NCI-H1417 treated with DMSO at 0.1 percent for 48 hours (cell line): Measurements from ENCODE around the gene FAM209A.
"Not testable (repeated sequence)": the region's sequence is repeated elsewhere in the genome, so short reads cannot be mapped to it uniquely, and the experiment has no call there.

ENCODE experiments used
- DNase-seq: peaks from one replicate; lab custom pipeline; 2025; lab: John Stamatoyannopoulos, UW

The FAM209A gene, protein sequence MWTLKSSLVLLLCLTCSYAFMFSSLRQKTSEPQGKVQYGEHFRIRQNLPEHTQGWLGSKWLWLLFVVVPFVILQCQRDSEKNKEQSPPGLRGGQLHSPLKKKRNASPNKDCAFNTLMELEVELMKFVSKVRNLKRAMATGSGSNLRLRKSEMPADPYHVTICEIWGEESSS

DNA sequence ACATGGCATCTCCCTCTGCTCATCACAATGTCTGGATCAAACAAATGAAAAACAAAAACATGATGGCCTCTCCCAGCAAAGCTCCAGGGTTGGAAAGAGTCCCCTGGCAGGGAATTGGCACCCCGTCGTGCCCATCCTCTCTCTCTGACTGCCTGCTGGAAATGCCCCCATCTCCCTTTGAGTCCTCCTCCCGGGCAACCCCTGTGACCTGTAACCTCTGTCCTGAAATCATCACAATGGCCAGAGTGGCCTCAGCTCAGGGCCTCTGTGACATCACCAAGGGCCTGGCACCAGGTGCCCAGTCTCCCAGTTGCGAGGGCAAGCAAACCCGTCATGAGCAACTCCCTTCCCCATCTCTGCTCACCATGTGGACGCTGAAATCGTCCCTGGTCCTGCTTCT is at the start of gene FAM209A:
Gene FAM209A, plus strand, starts transcription at position 301 of the 400 bp plus-strand sequence. Its CDS starts 65 bp downstream, at position 366.
- DNase-seq, result not testable (repeated sequence)

DNA sequence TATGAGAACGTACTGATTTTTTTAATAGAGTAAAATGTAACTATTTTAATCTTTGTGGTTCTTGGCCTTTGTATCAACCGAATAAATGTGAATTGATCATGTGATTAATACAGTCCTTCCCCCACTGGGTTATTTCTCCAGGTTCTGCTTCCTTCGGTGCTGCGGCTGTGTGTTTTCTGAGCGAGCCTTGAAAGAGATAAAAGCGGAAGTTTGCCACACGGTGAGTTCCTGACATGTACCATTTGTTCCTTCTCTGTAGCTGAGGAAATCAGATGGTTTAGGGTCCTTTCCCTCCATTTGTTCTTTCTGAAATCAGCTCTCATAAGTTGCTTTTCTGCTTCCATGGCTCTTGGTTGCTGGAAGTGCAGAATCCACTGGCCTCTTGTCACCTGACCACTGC is 40.6 kb upstream of the FAM209A start:
- DNase-seq, result no peak

DNA sequence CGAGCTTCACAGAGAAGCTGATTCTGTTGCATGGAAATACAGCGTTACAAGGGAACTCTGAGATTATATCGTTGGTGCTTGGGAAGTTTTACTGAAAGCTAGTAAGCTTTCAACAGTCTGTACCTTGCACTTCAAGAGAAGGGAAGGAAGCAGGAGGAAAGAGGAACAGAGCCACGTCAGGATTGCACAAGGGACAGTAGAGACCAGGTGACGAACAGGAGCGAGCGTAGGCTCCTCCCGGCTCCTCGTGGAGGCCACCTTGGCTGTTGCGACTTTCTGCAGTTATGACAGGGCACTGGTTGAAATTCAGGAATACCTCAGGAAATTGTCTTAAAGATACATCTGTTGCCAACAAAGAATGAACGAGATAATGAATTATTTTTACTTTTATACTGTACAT is 37.3 kb upstream of the FAM209A start:
- no peak for DNase-seq

DNA sequence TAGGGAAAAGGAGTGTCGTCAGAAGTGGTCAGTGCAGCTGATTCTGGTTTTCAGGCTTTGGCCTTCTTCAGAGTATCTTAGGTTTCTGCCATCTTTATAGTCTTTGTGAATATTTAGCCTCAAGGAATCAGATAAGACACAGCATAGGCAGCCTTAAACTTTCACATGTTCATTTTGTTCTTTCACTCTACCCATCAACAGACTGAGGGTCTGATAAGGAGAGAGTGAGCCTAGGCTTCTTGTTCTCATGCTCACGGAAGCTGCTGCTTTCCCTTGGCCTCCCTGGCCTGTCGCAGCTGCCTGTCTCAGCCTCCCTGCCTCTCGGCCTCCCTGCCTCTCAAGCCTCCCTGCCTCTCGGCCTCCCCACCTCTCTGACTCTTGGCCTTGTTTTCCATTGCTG is 36.0 kb upstream of the FAM209A start:
- no peak for DNase-seq

DNA sequence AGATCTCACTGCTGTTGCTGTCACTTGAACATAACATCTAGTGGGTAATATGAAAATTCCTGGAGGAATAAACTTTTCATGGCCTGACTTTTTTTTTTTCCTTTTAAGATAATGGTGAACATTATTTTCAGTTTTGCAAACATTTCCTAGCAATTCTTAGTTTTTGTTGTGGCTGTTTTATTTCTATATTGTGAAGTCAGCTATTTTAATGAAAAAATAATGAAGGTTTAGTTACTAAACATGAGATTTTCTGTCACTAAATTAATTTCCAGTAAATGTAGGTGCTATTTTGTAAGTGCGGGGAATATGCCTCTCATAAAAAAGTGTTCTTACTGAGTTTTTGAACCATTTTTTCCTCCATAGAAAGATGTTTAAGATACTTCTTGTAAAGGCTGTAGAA is 23.4 kb upstream of the FAM209A start:
- DNase-seq, result no peak

DNA sequence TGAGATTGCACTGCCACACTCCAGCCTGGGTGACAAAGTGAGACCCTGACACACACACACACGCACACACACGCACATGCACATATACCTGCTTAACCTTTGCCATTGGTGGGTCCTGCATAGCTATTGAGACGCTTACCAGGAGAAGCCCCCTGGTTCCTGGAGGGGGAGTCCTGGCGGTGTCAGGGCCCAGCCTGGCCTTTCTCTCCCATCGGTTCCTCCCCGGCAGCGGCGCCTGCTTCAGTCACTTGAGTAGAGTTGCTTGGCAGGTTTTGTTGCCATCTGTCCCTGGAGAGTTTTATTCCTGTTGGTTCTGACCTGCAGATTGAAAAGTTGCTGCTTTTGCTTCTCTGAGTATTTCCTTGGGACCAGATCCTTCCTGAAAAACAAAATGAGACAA is 20.6 kb upstream of the FAM209A start:
- DNase-seq, result no peak

DNA sequence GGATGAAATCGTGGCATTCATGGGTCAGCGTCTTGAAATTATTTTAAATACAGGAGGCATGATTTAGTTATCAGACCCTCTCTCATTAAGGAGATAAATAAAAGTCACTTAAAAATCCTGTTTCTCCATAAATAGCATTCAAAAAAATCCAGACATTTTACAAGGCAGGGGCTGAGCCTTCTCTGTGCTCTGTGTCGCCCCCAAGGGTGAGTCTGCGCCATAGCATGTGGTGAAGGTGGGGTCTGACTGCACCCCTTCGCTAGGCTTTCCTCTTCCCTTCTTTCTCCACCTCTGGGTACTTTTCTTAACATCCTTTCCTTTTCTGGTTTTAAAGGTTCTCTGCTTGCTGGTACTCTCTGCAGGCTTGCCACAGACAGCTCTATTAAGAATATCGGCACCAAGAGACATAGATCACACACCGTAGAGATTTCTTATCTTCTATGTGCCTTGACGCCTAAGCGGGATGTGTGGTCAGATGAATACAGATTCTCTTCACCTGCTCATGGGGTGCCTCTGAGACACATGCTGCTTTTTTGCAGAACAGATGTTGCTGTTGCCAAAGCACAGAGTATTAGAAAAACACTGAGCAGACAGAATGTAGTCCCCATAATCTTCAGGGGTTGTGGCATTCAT is 20.1 kb upstream of the FAM209A start:
- DNase-seq, result no peak

DNA sequence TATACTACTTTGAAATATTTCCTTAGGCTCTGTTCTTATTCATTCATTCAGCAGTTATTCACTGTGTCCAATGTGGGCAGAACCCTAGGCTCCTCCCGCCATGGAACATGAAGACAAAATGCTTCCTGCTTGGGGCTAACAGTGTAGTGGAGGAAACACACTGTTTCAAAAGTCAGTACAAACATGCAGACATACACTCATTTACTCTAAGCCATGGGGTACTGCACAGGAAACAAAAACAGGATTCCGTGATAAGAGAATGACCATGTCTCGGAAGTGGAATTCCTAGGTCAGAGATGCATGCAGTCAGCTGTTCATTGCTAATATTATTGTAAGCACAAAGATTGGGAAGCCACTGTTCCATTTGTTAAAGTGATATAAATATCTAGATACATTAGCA is 18.4 kb upstream of the FAM209A start:
- DNase-seq, result no peak

DNA sequence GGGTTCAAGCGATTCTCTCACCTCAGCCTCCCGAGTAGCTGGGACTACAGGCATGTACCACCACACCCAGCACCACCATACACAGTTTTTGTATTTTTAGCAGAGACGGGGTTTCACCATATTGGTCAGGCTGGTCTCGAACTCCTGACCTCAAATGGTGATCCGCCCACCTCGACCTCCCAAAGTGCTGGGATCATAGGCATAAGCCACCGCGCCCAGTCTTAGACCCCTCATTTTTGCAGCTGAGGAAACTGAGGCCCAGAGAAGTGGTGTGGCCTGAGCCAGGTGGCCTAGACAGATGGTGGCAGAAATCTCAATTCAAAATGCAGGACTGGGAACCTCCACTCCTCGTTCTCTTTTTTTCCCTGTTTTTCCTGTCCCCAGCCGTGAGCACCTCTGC is 12.6 kb upstream of the FAM209A start:
- no peak for DNase-seq

DNA sequence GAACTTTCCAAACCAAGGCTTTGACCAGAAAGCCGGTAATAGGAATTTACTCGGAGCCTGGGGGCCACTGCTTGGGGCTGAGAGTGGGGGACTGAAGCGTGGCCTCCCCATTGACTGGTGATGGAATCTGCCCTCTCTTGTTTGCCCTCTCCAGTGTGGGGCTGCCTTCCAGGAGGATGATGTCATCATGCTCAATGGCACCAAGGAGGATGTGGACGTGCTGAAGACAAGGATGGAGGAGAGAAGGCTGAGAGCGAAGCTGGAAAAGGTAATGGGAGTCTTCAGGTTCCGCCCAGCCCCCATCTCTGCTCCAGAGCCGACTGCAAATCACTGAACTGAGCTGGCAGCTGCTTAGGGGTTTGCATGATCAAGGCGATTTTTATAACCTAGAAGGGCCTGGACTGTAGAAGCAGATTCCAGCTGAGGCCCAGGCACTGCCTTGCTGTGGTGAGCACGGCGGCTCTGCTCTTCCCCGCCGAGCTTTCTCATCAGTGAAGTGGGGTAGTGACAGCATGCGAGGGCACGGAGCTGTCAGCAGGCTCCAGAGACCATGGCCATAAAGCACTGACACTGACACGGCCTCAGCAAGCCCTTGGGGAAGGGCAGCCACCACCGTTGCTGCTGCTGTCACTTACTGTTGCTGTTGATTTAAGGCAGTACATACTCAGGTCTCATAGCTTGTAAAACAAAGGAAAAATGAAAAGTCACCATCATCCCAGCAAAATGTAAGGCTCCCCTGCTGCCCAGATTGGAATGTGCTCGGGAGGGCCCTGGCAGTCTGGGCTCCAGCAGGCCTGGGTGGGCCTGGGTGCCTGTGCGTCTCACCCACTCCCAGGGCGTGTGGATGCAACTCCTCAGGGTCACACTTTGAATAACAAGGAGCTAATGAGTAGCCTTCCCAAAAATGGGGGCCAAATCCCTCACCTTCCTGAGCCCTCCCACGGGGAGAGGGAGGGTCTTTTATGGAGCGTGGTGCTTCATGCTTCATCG is 11.1 kb upstream of the FAM209A start:
- DNase-seq, result no peak

DNA sequence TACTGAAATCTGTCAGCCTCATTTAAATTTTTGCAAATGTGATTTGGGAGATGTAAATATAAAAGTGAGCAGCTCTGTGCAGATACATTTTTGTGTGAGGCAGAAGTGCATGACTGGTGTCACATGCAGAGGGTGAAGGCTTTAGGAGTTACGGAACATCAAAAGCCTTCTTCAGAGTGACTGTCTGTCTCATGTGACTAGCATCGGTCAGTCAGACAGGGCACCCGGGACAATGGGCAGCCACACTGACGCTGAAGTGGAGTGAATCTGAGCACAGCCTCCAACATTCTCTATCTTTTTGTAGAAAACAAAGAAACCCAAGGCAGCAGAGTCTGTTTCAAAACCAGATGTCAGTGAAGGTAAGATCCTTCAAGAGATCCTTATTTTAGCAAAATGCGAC is 7.9 kb upstream of the FAM209A start:
- no peak for DNase-seq

DNA sequence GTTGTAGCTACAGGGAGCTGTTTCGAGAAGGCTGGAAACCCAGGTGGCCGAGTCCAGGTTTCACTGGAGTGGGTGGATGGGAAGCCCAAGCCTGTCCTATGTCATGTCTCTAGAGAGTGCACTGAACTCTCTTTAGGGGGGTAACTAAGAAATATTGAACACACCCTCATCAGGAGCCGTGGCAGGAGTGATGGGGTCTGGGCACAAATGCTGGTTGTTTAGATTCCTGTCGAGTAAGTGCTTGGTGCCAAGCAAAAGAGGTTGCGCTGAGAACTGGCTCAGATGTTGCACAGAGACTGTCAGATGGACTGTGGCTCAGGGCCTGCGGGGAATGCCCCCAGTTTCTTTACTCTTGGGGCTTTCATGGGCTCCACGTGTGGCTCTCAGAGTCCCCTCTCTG is 7.3 kb upstream of the FAM209A start:
- DNase-seq, result no peak

DNA sequence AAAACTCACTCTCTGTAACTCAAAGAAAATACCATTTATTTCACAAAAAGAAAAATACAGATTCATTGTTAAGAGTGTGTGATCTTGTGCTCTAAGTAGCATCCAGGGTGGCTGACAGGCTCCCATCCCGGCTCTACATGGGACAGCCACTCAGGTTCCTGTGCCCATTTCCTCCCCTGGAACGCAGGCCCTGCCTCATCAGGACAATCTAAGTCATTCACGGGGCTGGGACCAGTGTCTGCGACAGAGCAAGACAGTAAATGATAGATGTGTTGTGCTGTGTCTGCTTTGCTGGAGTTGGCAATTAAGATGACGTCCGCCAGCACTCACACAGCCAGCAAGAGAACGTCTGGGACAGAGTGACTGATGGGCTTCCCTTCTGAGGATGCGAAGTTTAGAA is 6.9 kb upstream of the FAM209A start:
- no peak for DNase-seq

DNA sequence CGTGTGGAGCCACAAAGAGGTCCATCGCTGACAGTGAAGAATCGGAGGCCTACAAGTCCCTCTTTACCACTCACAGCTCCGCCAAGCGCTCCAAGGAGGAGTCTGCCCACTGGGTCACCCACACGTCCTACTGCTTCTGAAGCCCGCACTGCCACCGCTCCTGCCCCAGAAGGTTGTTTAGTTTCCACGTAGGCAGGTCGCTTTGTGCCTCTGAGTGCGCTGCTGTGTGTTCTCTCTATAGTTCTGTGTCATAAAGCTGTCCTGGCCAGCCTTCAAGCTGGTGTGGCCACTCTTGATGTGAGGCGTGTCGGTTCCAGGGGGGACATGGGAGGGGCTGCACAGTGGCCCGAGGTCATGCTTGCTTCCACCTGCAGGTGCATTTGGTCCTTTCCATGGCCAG is 6.4 kb upstream of the FAM209A start:
- DNase-seq, result no peak

DNA sequence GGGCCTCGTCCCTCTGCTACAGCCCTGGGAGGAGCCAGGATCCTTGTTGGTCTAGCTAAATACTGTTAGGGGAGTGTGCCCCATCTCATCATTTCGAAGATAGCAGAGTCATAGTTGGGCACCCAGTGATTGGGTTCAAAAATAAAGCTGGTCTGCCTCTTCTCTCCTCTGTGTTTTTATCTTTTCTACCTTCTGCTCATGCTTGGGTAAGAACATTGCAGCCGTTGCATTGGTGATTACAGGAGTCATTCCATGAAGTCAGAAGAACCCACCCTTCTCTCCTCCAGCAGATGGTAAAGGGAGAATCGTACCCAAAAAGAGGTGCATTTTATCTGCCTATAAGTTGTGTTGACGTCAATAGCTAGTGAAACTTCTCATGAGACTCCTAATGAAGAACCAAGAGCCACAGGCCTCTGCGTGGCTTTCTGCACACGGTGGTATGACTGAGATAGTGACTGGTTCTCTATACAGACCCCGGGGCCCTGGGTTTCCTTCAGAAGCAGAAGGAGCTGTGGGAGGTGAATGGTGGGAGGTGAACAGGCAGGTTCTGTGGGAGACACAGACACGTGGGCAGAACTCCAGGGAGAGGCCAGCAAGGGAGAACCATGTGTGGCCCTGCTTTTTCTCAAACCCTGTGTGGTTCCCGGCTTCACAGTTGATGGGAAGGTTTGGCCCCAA is 5.7 kb upstream of the FAM209A start:
- DNase-seq, result no peak

DNA sequence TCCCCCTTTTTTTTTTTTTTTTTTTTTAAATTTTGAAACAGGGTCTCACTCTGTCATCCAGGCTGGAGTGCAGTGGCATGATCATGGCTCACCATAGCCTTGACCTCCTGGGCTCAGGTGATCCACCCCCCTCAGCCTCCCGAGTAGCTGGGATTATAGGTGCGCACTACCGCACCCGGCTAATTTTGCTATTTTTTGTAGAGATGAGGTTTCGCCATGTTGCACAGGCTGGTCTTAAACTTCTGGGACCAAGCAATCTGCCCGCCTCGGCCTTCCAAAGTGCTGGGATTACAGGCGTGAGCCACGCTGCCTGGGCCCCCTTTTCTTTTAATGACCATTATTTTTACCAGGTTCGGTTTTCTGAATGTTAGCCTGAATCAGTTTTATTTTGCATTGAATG is 5.0 kb upstream of the FAM209A start:
- DNase-seq, result no peak

DNA sequence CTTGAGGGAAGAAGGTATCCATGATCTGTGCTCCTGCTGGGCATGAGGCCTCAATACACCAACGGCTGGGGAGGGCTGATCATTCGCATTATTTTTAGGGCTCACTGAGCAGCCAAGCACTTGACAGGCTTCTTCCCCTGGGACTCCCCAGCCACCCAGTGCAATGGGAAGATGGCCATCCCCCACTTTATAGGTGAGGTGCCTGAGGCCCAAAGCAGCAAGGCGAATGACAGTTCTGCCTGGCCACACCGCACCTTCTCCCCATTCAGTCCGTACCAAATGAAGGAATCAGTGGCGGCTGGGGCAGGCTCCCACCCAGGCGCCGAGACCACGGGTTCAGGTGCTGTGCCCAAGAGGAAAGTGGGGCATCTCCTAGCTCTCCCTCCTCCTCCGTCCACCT is 4.4 kb upstream of the FAM209A start:
- no peak for DNase-seq

DNA sequence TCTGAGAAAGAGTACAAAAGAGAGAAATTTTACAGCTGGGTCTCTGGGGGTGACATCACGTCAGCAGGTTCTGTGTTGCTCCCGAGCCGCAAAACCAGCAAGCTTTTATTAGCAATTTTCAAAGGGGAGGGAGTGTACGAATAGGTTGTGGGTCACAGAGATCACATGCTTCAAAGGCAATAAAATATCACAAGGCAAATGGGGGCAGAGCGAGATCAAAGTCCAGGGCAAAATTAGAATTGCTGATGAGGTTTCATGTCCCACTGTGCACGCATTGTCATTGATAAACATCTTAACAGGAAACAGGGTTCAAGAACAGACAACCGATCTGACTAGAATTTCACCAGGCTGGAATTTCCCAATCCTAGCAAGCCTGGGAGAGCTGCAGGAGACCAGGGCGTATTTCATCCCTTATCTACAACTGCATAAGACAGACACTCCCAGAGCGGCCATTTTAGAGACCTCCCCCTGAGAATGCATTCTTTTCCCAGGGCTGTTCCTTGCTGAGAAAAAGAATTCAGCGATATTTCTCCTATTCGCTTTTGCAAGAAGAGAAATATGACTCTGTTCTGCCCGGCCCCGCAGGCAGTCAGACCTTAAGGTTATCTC is 3.7 kb upstream of the FAM209A start:
- DNase-seq, result not testable (repeated sequence)

DNA sequence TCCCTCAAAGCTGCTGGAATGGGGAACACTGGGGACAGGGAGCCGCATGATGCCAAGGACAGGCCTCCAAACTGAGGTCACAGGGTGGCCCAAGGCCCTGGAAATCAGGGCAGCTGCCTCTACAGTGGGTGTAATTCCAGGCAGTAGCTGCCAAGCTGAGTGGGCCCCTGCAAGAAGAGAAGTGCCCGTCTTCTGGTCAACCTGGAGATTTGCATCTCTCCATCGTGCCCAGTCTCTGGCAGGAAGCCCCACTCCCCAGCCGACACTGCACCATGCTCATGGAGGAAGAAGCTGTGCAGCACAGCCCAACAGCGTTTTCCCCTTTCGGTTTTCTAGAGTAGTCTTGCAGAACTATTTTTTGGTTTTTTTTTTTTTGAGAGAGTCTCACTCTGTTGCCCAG is 2.2 kb upstream of the FAM209A start:
- no peak for DNase-seq

DNA sequence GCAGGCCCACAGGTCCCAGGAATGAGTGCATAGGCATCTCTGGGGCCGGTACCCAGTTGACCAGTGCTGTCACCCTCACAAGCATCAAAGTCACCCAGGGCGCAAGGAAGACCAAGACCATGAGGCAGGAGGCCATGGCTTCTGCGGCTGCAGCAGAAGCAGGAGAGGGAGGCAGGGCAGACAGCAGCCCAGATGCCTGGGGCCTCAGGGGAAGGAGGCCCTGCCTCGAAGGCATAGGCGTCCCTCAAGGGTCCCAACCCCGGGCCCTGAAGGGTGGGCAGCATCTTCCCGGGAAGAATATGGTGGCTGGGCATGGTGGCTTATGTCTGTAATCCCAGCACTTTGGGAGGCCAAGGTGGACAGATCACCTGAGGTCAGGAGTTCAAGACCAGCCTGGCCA is 3.0 kb downstream of the FAM209A start:
- DNase-seq, result no peak

DNA sequence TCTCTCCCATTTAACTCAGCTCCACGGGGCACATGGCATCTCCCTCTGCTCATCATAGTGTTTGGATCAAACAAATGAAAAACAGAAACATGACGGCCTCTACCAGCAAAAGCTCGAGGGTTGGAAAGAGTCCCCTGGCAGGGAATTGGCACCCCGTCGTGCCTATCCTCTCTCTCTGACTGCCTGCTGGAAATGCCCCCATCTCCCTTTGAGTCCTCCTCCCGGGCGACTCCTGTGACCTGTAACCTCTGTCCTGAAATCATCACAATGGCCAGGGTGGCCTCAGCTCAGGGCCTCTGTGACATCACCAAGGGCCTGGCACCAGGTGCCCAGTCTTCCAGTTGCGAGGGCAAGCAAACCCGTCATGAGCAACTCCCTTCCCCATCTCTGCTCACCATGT is 8.4 kb downstream of the FAM209A start, which contains the start of gene FAM209B:
Gene FAM209B, plus strand, starts transcription at position 301 of the 400 bp plus-strand sequence. Its CDS starts 96 bp downstream, at position 397.
- DNase-seq, result not testable (repeated sequence)

DNA sequence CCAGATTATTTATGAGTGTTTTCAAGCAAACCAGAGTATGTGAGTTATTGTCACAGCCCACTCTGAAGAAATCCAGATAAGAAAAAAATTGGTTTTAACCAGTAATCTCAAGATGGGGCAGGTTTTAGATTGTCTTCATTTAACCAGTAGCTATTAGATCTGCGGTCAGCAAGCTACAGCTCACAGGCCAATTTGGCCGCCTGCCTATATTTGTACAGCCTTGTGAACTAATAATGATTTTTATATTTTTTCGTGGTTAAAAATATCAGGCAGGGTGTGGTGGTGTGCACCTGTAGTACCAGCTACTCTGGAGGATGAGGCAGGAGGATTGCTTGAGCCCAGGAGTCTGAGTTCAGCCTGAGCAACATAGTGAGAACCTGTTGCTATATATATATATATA is 13.5 kb downstream of the FAM209A start:
- DNase-seq, result no peak
